HG02642 (cell line): ENCODE results near the gene PFDN5.
"Not testable (repeated sequence)": the region's sequence is repeated elsewhere in the genome, so short reads cannot be mapped to it uniquely, and the experiment has no call there.

Experiments used
- ATAC-seq: cut with Tn5 transposase; IDR thresholded peaks from one replicate; pipeline ENCODE4 v1.9.1; 2021; ENCODE audit warnings: mild to moderate bottlenecking; ENCODE audit not compliant: unreplicated experiment, poor library complexity

The PFDN5 gene

DNA sequence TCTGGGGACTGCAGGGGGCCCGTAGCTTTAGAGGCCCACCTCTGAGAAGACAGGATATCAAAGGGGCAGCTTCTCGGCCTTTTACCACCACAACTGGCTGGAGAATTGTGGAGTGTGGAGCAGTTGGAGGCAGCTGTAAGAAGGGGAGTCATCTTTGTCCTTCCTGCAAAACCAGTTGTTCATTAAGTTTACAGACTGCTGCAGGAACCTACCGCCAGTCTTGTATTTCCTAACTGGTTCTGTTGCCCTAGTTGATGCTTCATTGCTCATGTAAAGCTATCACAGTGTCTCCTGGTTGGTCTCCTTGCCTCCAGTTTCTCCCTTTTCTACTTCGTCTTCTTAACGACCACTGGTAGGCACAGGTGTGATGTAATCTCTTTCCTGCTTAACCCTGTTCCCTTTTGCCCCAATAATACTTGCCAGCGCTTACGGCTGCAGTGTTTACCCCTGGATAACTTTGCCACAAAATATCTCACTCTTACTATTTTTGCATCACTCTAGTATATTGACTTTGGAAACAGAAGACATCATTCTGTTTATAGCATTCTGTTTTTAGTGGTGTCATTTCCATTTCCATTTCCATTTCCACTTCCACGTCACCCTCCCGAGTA lies 15.3 kb upstream of the PFDN5 start:
- no peak for ATAC-seq

DNA sequence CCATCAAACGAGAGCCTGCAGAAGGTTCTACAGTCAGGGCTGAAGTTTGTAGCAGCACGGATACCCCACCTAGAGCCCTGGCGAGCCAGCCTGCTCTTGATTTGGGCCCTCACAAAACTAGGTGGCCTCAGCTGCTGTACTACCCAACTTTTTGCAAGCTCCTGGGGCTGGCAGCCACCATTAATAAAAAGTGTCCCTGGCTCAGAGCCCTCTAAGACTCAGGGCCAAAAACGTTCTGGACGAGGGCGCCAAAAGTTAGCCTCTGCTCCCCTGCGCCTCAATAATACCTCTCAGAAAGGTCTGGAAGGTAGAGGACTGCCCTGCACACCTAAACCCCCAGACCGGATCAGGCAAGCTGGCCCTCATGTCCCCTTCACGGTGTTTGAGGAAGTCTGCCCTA lies 8.9 kb upstream of the PFDN5 start:
- no peak for ATAC-seq

DNA sequence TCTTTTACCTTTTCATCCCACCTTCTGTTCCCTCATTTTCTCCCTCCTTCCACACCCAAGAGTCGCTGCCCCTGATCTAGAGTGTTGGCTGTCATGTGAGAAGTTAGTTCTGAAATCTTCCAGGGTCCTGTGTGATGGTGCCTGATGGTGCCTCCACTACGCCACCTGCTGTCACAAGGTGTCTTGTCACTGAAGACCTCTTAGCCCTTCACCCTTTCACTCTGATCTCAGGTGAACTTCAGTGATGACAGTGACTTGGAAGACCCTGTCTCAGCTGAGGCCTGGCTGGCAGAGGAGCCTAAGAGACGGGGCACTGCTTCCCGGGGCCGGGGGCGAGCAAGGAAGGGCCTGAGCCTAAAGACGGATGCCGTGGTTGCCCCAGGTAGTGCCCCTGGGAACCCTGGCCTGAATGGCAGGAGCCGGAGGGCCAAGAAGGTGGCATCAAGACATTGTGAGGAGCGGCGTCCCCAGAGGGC lies 7.6 kb upstream of the PFDN5 start:
- ATAC-seq, result no peak

DNA sequence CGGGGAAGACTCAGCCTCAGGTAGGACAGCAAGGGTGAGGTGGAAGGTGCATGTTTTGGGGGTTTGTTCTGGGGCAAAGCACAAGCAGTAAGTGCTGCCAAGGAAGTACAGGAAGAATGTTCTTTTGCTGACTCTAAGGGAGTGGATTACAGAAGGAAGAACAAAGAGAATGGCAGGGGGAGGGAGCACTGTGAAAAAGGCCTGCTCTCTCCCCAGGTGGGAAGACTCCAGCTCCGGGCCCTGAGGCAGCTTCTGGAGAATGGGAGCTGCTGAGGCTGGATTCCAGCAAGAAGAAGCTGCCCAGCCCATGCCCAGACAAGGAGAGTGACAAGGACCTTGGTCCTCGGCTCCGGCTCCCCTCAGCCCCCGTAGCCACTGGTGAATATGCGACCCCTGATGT lies 7.0 kb upstream of the PFDN5 start:
- no peak for ATAC-seq

DNA sequence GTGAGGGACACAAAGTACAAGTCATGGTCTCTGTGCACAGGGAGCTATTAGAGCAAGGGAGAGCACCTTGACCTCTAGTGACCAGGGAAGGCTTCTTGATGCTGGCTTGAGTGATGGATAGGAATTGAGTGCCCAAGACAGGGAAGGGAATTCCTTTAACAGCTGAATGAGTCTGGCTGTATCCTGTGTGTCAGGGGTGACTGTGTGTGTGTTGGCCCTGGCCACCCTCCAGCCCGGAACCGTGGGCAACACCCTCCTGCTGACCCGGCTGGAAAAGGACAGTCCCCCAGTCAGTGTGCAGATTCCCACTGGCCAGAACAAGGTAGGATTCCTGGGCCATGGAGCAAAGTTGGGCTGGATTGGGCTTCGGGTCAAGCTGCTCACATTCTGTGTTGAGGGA lies 5.5 kb upstream of the PFDN5 start:
- no peak for ATAC-seq

DNA sequence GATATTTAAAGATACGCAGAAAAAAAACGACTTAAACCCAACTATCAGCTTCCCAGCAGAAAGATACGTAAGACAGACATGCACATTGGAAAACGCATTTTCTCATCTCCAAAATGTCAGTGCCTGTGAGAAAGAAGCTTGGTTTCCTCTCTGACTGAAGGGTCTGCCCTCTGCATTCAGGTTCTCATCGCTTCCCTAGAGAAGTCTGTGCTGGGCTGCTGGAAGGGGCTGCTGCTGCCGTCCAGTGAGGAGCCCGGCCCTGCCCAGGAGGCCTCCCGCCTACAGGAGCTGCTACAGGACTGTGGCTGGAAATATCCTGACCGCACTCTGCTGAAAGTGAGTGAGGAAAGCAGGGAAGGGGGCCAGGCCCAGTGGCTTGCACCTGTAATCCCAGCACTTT lies 4.7 kb upstream of the PFDN5 start:
- ATAC-seq, result no peak

DNA sequence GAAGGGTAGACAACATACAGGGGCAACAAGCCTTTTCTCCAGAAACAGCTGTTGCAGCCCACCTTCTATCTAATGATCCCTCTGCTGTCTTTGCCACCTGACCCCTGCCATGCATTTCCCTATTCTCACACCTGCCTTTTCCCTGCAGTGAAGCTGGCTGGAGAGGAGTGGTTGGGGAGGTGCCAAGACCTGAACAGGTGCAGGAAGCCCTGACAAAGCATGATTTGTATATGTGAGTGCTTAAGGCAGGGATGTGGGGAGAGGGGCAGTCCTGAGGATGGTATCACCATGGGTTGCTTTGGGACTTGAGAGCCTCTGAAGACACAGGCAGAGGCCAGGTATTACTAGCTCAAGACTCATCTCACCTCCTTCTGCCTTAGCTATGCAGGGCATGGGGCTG lies 2.9 kb upstream of the PFDN5 start:
- no peak for ATAC-seq

DNA sequence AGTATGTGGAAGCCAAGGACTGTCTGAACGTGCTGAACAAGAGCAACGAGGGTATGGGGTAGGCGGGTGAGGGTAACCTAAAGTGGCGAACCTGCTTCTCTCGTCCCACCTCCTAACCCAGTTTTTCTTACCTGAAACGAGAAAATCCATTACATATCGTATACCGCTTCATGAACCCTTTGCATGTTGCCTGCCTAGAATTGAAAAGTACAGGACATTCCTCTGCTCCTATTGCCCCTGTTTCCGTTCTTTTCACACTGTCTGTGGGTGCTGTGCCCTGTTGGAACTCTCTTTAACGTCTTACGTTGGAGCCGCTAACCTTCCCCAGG lies 513 bp downstream of the PFDN5 start:
- no peak for ATAC-seq

DNA sequence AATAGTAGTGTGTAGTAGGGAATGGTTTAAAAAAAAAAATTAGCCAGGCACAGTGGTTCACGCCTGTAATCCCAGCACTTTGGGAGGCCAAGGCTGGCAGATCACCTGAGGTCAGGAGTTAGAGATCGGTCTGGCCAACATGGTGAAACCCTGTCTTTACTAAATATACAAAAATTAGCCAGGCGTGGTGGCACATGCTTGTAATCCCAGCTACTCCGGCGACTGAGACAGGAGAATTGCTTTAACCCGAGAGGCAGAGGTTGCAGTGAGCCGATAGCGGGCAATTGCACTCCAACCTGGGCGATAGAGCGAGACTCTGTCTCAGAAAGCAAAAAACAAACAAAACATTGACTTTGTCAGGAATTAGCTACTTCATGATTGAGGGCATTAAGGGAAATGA lies 1.8 kb downstream of the PFDN5 start:
- not testable (repeated sequence) for ATAC-seq

DNA sequence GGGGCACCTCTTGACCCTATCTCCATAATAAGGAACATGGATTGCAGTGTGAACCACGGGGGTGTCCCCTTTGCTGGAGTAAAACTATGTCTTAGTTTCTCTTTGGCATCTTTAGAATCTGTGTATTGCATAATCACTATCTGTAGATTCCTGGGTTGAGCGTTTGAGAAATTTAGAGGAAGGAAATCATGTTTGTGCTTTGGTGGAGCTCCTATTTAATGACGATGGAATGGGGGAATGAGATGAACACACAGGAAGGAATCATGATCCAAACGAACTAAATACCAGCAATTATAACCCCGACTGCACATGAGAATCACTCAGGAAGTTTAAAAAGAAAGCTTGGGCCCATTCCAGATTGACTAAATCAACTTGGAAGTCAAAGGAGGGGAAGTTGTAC lies 2.8 kb downstream of the PFDN5 start:
- no peak for ATAC-seq

DNA sequence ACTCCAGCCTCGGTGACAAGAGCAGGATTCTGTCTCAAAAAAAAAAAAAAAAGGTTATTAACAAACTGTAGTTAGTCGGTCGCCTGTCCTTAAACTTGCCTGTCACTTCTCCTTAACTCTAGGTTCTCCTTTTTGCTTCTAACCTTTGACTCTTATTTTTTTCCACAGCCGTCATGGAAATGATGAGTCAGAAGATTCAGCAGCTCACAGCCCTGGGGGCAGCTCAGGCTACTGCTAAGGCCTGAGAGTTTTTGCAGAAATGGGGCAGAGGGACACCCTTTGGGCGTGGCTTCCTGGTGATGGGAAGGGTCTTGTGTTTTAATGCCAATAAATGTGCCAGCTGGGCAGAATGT lies 3.7 kb downstream of the PFDN5 start:
- no peak for ATAC-seq

DNA sequence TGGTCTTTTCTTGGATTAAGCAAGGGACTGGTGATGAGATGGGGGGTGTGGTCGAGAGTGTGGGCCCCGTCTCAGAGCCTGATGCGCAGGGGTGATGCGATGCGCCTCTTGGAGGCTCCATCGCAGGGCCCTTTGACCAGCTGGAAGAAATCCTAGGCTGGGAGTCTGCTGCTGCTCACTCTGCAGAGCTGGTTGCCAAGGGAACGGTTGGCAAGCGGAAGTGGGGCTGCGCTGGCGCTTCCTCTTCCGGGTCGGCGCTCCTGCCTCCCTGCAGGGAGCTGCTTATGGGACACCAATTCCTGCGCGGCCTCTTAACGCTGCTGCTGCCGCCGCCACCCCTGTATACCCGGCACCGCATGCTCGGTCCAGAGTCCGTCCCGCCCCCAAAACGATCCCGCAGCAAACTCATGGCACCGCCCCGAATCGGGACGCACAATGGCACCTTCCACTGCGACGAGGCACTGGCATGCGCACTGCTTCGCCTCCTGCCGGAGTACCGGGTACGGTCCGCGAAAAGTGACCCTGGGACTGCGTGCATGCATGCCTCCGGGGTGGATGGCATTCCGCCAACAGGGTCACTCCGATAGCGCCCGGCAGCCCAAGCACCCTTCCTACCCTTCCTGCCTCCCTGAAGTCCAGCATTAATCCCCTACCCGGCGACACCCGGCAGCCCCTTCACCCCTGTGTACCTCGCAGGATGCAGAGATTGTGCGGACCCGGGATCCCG lies 4.3 kb downstream of the PFDN5 start, which contains the start of gene MYG1:
Gene MYG1, plus strand, starts transcription at position 242 of the 727 bp plus-strand sequence. Its CDS starts 43 bp downstream, at position 285.
- ATAC-seq, result peak; percentile 74

DNA sequence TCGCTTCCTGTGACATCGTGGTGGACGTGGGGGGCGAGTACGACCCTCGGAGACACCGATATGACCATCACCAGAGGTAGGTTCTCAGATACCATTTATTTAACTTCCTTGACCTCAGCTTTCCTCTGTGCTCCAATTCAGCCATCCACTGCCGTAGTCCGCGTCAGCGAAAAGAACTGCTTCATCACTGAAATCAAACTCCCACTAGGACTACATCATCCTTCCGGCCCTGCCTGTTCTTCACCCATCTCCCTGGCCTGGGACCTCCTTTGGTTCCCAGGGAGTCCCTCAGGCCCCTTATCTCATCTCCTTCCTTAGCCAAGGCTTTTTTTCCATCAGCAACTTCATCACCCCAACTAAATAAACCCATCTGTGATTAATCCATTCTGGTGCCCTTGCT lies 4.8 kb downstream of the PFDN5 start:
- ATAC-seq, result no peak

DNA sequence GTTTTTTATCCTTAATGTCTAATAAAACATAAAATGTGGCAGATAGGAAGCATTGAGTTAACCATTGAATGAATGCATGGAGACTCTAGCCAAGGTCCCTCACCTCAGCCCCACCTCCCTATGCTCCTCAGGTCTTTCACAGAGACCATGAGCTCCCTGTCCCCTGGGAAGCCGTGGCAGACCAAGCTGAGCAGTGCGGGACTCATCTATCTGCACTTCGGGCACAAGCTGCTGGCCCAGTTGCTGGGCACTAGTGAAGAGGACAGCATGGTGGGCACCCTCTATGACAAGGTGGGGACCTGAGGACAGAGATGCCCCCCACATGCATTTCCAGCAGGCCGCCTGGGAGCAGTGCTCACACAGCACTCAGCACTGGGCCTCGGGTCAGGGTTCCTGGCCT lies 7.6 kb downstream of the PFDN5 start:
- no peak for ATAC-seq

DNA sequence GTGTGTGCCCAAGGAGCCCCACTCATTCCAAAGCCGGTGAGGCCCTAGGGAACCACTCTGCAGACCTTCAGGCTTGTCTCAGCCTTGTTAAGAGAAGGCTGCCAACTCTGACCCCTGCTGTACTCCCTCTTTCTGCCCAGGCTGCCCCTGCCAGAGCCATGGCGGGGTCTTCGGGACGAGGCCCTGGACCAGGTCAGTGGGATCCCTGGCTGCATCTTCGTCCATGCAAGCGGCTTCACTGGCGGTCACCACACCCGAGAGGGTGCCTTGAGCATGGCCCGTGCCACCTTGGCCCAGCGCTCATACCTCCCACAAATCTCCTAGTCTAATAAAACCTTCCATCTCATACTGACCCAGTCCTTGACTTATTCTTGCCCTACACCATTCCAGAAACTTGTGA lies 11.5 kb downstream of the PFDN5 start:
- ATAC-seq, result no peak

DNA sequence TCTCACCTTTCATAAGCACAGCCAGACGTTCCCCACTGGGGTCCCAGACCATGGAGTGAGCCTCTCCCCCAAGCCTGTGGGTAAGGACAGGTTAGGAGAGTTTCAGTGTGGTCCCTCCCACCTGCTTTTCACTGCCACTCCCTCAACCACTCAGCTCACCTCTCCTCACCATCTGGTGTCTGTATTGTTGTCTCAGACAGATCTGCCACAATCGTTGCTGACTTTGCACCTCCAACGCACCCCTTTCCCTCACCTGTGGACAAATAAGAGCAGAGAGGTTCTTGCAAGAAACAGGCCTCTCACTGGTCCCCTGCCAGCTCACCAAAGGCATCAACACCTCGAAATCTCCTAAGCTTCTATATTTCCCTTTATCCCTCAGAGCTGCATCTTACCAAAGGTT lies 12.9 kb downstream of the PFDN5 start:
- no peak for ATAC-seq

DNA sequence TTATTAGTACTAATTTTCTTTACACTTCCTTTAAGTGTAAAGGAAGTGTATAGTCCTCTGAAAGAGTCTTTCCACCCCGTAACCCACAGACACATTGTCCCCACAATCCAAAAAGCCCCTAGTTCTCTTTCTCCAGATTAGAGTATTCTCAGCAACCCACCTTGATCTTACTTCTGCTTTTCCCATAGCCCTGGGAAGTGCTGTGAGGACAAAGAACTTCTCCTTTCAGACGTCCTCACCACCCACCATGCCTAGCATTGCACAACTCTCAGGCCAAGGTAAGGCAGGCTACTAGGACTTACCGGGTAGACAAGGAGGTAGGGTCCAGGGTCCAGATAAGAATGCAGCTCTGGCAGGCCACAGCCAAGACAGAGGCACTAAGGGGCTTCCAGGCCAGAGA lies 18.7 kb downstream of the PFDN5 start:
- no peak for ATAC-seq

DNA sequence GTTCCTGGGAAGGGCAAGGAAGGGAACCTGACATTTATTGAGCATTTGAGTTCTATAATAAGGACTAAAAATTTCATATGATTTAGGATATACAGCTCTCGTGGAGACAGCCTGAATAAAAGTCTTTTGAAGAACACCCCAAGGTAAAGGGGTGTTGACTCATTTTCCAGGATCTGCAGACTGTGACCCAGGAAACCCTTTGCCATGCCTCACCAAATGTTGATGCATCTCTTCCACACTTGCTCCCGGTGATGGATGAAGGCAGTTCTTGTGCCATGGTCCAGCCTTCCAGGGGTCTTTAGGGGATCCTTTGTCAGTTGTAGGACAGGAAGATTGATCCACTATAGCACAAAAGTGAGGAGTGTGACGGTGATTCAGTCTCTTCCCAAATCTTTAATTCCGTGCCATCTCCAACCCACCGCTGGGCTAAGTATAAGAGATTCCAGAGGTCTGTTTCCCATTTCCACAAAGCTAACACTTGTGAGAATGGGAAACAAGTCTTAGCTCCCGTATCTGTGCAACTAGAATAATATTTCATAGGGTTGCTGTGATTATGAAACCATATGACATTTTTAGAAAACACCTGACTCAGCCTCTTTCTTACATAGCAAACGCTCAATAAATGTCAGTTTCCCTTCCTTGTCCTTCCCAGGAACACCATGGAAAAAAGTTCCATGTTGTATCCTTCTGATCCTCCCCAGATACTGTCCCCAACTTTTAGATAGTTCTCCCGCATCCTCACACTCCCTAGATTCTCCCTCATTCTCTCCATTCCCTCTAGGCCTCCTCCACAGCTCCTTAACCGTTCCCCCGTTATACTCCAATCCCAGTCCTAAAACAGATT lies 25.2 kb downstream of the PFDN5 start:
- ATAC-seq, result no peak

DNA sequence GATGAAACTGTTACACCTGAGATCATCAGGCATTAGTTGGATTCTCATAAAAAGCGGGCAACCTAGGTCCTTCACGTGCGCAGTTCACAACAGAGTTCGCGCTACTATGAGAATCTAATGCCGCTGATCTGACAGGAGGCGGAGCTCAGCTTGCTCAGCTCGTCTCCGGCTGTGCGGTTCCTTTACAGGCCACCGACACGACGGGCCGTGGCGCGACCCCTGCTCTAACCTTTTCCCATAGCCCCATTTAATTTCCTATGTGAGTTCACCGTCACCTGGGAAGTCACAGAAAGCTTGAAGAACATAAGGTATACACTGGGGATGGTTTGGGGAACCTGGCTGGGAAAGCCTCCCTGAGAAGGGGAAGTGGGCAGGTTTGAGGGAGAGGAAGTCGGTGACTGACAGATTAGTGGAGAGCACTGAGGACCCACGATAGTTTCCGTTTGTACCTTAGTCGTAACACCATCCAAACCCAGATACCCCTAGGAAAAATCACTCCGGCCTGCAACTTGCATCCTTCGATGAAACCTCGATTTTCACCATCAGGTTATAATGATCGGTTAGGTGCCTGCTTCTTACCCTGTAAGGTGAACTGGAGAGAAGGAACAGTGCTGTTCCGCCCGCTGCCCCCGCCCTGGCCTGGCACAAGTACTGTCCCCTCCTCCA lies 28.9 kb downstream of the PFDN5 start:
- peak; percentile 28 for ATAC-seq

DNA sequence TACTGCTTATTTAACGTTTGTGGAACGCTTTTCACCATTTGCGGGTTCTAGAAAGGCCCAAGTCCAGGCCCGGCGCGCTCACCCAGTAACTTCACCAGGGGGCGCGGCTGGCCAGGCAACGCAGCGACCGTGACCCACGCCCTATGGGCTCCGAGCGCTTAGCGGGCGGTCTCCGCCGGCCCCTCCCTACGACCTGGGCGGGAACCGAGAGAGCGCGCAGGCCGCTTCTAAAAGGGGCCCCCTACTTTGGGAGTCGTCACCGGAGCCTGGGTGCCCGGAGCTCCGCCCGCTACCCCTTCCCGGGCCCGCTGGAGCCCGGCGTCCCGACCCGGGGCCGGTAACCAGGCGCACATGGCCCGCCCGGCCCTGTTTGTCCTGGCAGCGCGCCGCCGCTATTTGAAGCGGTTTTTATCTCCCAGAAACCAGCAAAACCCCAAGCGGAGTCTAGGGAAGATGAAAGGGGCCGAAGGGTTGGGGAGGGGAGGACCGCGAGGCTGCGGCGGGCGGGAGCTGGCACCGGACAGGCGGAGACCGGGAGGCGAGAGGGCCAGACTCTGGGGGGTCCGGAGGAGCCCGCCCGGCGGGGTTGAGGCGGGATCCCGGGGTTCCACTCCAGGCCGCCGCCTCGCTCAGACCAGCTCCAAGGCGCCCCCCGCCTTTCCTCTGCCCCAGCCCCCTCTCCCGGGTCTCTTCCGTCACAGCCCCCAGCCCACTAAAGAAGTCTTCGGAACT lies 29.6 kb downstream of the PFDN5 start:
- ATAC-seq, result peak; percentile 61
